HG03520 (cell line): ENCODE data around the gene TEPSIN.

Experiments
- ATAC-seq: cut with Tn5 transposase; IDR thresholded peaks from one replicate; pipeline ENCODE4 v1.9.1; 2021; ENCODE audit warnings: mild to moderate bottlenecking, moderate library complexity; ENCODE audit not compliant: unreplicated experiment

Gene TEPSIN, protein sequence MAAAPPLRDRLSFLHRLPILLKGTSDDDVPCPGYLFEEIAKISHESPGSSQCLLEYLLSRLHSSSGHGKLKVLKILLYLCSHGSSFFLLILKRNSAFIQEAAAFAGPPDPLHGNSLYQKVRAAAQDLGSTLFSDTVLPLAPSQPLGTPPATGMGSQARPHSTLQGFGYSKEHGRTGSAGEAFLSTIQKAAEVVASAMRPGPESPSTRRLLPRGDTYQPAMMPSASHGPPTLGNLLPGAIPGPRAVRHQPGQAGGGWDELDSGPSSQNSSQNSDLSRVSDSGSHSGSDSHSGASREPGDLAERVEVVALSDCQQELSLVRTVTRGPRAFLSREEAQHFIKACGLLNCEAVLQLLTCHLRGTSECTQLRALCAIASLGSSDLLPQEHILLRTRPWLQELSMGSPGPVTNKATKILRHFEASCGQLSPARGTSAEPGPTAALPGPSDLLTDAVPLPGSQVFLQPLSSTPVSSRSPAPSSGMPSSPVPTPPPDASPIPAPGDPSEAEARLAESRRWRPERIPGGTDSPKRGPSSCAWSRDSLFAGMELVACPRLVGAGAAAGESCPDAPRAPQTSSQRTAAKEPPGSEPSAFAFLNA

DNA sequence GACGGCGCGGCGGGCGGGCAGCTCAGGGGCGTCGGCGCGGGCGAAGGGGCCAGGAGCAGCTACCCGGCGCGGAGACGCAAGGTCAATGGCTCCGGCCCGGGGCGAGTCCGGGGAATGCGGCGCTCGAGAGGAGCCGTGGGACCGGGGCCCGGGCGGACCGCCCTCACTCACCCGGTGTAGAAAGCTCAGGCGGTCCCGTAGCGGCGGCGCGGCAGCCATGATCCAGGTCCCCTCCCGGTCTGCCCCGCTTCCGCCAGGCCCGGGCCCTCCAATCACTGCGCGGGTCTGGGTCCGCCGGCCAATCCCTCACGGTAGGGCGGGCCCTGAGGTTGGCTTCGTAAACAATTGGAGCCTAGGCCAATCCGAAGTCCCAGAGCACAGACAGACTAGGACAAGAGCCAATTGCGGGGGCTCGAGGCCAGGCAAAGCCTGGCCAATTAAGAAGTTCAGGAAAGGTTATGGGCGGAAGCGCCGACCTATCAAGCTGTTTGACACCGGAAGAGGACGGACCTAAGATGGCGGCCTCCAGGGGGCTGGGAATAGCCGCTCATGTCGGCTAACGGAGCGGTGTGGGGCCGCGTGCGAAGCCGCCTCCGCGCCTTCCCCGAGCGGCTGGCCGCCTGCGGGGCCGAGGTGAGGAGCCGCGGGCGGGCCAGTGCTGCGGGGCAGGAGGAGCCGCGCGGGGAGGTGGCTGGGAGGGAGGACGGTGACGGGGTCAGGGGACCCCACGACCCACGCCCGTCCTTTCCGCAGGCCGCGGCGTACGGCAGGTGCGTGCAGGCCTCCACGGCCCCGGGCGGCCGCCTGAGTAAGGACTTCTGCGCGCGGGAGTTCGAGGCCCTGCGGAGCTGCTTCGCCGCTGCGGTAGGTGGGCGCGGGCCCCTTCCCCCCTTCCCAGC is at the start of gene TEPSIN, which contains the start of gene NDUFAF8:
Gene TEPSIN, minus strand, starts transcription at position 241 of the 899 bp plus-strand sequence. Its CDS starts 22 bp downstream, at position 219.
Gene NDUFAF8, plus strand, starts transcription at position 504 of the 899 bp plus-strand sequence. Its CDS starts 46 bp downstream, at position 550.
- ATAC-seq, result peak; percentile 86

DNA sequence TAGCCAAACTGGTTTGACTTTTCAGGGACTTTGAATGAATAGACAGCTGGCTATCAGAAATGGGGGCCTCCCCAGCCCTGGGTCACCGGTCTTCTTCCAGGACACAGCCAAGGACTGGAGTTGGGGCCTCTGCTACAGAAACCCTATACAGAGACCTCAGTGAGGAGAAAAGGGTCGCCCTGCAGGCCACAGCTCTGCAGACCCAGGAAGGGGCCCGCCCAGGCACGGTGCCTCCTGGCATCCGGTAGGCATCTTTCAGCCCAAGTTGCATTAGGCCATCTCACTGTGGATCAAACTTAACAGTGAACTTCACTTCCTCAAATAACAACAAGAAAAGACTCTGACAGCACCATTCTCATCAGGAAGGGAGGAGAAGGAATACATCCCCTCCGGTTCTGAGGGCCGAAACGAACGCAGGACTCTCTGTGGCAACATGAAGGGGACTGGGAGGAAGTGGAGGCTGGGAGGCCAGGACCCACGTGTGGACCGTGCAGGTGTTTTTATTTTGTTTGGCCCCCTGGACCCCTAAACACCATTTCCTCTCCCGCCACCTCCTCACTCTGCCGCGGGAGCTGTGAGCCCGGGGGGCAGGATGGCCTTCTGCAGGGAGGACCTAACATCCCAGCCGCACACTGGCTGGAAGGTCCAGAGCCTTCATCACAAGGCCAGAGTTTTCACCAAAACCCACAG is 49.0 kb upstream of the TEPSIN start:
- ATAC-seq, result no peak

DNA sequence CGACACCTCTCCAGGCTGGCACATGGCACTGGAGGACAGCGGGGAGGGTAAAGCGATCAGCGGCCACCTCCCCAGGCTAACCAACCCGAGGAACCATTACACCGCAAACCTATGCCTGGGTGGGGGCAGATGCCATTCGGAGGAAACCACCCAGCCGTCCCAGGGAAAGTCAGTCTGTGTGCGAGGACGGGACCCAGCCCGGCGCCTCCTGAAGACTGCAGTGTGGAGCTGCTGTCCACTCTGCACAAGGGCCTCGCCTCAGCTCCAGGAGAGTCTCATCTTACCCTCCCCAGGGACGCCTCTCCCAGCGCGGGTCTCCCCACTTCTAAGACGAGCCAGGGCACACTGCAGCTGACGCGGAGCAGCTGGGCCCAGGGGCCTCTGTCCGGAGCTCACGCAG is 48.3 kb upstream of the TEPSIN start:
- ATAC-seq, result no peak

DNA sequence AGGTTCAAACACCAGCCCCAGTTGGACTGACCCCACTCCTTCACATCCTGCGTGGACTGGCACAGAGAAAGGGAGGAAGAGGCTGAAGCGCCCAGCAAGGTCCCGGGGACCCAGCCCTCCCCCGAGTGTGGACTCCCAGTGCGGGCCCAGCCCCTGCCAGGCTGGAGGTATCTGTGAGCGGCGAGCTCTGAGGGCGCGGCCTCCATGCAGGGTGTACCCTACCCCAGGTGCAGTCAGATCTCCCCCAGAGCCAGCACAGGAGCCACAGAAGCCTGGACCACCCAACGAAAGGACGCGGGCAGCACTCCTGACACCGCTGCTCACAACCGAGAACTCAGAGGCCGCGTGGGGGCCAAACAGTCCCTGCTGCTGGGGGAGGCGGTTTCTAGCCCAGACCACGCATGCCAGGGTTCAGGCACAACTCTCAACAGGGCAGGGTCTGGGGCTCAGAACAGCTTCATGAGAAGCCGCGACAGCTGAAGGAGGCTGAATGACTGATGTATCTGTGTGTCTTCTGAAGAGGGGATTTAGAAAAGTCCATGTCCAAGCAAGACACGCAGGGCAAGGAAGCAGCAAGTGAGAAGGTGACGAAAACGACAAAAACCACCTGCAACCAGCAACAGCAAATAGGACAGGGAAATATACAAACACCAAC is 47.8 kb upstream of the TEPSIN start:
- ATAC-seq, result no peak

DNA sequence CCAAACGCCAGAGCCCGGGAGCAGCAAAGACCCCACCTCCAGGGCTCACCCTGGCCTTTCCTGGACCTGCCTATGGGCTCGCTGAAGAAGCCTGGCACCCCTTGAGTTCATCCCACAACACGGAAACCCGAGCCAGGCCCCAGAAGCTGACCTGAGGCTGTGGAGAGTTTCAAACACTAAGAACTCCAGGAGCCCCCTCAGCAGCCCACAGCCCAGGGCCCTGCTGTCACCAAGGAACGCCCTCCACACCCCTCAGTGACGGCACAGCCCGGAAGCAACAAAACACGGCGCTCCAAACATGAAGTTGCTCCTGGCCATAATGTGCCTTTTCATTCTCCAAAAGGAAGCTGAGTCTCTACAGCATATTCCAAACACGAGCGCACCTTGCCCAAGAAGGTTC is 47.0 kb upstream of the TEPSIN start:
- ATAC-seq, result no peak

DNA sequence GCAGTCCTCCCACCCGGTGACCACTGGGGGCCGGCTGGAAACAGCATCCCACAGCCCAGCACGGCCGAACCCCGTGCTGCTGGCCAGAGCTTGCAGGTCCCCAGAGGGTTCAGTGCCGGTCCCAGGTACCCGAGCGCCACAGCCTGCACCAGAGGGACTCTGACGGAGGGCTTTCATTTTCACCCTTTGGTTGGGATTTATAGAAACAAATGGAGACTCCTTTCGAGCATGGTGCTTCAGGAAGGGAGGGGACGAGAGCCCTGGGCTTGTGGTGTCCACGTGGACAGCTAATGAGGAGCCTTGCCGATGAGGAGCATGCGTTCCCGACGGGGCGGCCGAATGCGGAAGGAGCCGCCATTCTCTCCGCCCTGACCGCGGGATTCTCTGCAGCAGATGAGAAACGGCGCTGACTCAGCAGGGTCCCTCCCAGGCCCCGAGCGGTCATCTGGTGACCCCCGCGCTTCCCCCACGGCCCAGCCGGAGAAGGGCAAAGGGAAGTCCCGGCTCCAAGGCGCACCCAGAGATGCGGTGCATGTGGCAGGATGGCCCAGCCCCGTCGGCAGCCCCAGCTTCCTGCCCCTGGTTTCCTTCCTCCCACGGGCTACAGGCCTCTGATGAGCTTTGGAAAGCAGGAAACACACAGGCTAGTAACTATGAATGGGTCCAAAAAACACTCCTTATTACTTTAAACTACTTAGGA is 46.5 kb upstream of the TEPSIN start:
- ATAC-seq, result no peak

DNA sequence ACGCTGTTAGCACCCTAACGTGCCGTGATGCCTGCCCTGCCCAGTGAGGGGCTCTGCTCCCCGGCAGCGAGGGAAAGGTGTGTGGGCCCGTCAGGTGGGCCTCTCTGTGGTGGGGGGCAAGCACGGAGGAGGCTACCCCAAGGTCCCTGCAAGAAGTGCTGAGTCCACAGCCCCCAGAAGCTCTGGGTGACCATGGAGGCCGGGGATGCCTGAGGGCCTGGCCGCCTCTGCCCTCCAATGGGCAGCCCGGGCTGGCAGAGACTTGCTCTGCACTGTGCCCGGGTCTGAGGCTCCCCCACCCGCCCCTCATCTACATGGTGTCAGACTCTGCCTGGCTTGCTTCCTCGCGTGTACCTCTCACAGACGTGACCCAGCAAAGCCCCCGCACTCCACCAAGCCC is 44.0 kb upstream of the TEPSIN start:
- no peak for ATAC-seq

DNA sequence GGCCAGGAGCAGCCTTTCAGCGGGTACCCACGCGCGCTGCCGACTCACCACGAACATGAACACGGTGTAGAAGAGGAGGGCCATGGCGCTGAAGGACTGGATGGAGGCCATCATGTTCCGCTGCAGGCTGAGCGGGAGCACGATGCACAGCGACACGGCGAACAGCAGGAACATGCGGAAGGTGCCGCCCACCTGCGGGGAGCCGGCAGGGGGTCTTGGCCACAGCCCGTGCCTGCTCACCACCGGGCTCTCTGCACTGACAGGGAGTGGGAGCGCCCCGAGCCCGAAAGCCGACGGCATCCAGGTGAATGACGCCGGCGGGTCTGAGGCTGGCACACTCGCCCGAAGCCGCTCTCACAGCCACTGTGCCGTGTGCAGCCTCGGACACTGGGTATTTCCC is 43.3 kb upstream of the TEPSIN start:
- no peak for ATAC-seq

DNA sequence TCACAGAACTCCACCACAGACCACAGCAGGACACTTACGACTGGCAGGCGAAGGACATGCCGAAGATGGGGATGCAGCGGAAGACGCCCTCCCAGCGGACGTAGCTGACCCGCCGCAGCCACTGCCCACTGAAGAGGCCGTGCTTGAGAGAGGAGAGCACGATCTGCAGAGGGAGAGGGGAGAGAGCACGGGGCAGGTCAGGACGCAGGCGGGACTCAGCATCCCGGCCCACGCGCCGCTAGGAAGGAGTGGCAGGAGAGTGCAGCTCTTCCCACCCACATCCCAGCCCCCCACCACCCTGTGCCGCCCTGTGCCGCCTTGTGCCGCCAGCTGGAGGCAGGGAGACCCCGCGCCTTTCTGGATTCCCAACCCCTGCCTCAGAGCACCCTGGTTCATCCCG is 41.7 kb upstream of the TEPSIN start:
- ATAC-seq, result no peak

DNA sequence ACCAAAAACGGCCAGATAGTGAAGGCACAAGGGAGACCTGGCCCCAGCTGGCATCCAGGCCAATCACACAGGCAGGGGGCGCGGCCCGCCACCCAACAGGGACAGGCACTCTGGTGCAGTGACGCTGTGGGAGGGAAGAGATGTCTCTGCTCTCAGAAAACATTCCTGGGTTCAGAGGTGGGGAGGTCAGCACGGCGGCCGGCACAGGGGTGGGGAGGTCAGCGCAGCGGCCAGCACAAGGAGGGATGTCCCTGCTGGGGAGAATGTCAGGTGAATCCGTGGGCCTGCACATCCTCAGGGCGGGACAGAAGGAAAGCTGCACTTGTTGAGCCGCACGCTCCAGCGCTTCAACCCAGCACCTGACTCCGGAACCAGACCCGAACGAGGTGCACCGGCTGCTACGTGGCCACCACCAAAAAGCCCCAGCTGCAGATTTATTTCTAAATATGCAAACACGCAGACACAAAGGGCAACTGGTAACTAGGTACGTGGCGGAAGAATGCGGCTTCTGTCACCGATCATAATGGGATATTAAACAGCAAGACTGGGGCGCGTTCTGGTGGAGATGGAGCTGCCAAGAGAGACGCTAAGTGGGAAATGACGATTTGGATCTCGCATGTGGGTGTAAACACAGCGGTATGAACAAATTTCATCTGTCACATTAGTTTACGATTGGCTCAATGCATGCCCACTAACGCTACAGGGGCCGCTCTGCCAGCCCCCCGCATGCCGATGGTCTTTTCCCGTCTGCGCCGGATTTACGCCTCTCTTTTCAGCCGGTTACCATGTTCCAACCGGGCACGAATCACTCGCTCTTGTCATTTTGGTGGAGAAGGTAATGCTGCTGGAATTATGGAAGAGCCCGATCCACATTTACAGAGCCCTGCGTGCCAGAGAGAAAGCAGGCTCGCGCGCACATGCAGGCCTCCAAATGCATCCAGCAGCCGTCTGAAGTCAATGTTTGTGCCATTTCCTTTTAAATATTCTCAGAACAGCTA is 40.7 kb upstream of the TEPSIN start:
- ATAC-seq, result no peak

DNA sequence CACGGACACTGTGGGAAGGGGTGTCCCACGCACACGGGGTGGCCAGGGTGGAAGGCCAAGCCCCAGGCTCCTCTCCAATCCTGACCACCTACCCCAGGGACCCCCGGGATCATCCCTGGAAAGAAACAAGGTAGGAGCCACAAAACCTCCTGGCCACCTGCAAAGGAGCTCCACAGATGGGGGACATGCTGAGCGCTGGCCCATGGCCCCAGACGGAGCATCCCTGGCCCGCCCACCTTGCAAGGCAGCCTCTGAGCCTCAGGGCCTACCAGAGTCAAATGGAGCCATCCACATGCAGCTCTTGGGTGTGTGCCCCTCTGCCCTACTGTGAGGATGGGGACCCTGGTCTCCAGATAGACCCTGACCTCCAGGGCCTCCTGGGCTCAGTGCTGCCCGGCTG is 40.0 kb upstream of the TEPSIN start:
- ATAC-seq, result no peak

DNA sequence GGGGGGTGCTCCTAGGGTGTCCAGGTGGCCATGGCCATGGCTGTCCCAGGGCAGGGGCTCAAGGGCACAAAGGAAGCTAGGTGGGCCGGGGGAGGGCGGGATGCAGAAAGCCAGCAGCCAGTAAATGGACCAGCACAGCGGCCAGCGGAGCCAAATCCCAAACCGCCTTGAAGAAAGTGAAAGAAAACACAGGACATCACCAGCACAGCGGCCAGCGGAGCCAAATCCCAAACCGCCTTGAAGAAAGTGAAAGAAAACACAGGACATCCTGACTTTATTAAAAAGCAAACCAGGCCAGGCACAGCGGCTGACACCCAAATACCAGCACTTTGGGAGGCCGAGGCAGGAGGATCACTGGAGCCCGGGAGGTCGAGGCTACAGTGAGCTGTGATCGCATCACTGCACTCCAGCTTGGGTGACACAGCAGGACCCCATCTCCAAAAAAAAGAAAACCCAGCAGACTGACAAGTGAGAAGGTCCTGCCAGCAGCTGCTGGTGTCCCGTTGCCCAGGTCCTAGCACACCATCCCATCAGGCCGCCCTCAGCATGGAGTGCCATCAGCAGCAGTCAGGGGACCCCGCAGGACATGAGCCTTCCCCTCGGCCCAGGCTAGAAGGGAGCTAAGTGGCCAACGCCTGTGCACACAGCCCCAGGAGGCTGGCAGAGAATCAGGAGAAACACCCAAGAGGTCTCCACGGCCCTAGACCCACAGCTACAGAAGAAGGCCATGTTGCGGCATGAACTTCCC is 39.3 kb upstream of the TEPSIN start:
- ATAC-seq, result no peak

DNA sequence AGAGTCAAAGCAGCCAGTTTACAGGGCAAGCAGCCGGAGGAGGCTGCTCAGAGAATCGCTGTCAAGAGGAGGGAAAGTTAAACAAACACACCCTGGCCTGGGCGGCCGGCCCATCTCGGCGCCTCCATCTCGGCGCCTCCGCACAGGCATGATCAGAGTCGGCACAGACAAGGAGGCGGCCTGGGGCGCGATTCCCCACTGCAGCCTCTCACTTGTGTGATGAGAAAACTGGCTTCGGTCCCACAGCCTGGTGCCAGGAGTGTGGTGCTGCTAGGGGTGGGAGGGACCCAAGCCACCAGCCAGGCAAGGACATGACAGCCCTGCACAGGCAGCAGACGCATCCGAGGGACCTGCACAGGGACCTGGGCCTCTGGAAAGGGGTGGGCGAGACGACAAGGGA is 38.6 kb upstream of the TEPSIN start:
- ATAC-seq, result no peak

DNA sequence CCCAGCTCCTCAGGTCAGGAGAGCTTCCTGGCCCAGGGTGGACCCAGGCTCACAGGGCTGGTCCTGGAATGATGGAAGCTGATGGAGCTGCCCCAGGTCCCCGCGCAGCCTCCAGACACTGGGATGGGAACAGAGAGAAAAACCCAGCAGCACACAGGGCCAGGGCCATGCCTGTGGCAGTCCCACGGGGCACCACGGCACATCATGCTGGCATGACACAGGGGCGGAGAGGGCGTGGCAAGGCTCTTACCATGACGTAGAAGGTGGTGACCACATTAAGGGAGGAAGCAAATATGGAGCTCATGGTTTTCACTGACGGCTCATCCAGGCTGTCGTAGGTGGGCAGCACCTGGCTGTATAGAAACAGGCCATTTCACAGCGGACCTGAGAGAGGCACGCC is 37.9 kb upstream of the TEPSIN start:
- ATAC-seq, result no peak

DNA sequence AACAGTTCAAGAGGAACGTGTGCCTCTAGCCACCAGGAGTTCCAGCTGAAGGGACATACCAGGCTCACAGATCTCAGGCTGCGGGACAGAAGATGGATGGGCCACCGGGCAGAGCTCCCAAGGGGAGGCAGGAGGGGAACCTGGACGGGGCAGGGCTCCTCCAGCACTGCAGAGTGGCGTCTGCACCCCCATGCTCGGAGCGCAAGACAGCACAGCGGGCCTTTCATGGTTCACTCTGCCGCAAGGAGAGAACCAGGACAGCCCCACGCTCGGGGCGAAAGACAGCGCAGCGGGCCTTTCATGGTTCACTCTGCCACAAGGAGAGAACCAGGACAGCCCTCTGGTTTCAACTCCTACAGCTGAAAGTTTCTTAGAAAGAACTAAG is 35.6 kb upstream of the TEPSIN start:
- no peak for ATAC-seq

DNA sequence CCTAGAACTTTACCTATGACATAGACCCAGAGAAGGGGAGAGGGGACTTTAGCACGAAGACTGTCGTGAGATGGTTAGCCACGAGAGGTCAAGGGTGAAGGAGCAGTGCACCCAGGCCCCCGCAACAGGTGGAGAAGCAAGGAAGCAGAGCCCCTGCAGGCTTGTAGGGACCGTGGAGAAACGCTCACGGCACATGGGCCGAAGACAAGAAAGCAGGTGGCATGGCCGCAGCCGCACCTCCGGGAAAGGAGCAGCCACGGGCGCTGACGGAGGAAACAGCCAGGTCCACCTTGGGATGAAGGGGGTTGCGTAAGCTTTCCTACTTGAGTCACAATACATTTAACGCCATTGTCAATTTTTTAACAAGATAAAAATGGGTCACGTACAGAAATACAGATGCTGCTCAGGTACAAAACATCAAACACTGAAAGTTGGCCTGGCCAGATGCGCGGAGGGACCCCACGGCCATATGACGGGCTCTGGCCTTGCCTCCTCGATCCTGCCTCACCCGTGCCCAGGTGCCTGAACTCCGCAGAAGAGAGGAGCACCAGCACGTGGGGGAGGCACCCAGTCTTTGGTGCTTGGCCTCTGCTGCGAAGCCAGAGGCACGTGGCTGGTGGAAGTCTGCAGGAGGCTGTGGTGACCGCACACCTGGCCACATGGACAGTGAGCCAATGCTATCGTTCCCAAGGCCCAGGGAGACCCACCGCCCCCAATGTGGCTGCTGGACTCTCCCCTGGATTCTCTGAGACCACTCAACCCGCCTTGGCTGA is 35.0 kb upstream of the TEPSIN start:
- no peak for ATAC-seq

DNA sequence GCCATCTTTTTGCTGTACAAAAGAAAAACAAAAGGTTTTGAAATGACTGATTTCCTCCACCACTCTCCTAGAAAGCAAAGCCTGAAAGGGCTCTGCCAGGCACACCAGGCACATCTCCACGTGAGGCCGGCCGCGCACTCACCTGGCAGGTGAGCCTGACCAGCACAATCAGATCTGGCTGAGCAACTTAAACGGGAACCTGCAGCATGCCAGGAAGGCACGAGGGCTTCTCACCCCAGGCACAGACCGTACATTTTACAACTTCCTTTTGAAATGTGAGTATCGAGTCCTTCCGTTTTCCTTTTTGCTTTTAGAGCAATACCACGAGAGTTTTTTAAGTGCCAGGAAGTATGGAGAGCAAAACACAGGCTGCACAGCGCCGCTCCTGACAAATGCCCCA is 33.8 kb upstream of the TEPSIN start:
- ATAC-seq, result no peak
